CD4-positive, alpha-beta memory T cell (primary cell): Measurements from ENCODE around the gene ACTL10. TPM values are rescaled to one million over a fixed set of nuclear protein-coding genes. Genes with fewer than 3 reads are reported as not detected.

Experiments
- CTCF ChIA-PET: fragments of 350-600 bp; sonication (Branson Sonifier 250); formaldehyde crosslinking; loops from one replicate; lab custom pipeline; 2021; ENCODE audit warnings: inconsistent platforms; ENCODE audit not compliant: partially characterized antibody; lab: Charles Lee
- POLR2A ChIA-PET: fragments of 350-600 bp; sonication (Branson Sonifier 250); formaldehyde crosslinking; loops from one replicate; lab custom pipeline; 2021; ENCODE audit not compliant: partially characterized antibody; lab: Charles Lee
- DNase-seq, 5 donors: peaks; one replicate each; pipeline versions ENCODE4 v3.0.0 to v3.0.0-alpha.2; 2020 to 2022; ENCODE audit warnings: mixed read lengths in 1 of 5
- H3K27ac ChIP-seq: one replicate; pipeline ENCODE4 v1.7.0; 2013; ENCODE audit warnings: low read depth, low read length
- H3K27me3 ChIP-seq: 2 replicates; pipeline ENCODE4 v1.7.0; 2013; ENCODE audit warnings: mild to moderate bottlenecking, low read length, moderate library complexity; ENCODE audit not compliant: insufficient read depth
- H3K36me3 ChIP-seq: 2 replicates; pipeline ENCODE4 v1.7.0; 2013; ENCODE audit warnings: mild to moderate bottlenecking, low read length, moderate library complexity; ENCODE audit not compliant: insufficient read depth
- H3K4me1 ChIP-seq: 2 replicates; pipeline ENCODE4 v1.7.0; 2013; ENCODE audit warnings: mild to moderate bottlenecking, low read length, moderate library complexity; ENCODE audit not compliant: insufficient read depth
- H3K4me3 ChIP-seq, 2 donors: one replicate each; pipeline ENCODE4 v1.7.0; 2013; ENCODE audit warnings: low read length in 2 of 2, mild to moderate bottlenecking in 1 of 2
- H3K9me3 ChIP-seq, 2 donors: one replicate each; pipeline ENCODE4 v1.7.0; 2013; ENCODE audit warnings: low read length in 2 of 2, control low read depth in 1 of 2; ENCODE audit not compliant: control insufficient read depth in 1 of 2
- H3K27ac Mint-ChIP-seq, 7 donors: one replicate each; pipeline ENCODE4 v1.8.0; 2020 to 2021; ENCODE audit warnings: mixed read lengths in 7 of 7, mild to moderate bottlenecking in 6 of 7, inconsistent platforms in 3 of 7, moderate library complexity in 3 of 7
- H3K27me3 Mint-ChIP-seq, 2 donors: one replicate each; pipeline ENCODE4 v1.8.0; 2020 to 2021; ENCODE audit warnings: mixed read lengths in 2 of 2
- H3K36me3 Mint-ChIP-seq, 2 donors: one replicate each; pipeline ENCODE4 v1.8.0; 2020 to 2021; ENCODE audit warnings: mixed read lengths in 2 of 2, inconsistent platforms in 1 of 2, mild to moderate bottlenecking in 1 of 2
- H3K4me1 Mint-ChIP-seq, 4 donors: one replicate each; pipeline ENCODE4 v1.8.0; 2020 to 2021; ENCODE audit warnings: mixed read lengths in 4 of 4, mild to moderate bottlenecking in 1 of 4
- H3K4me3 Mint-ChIP-seq, 8 donors: one replicate each; pipeline ENCODE4 v1.8.0; 2020 to 2021; ENCODE audit warnings: mixed read lengths in 8 of 8, mild to moderate bottlenecking in 7 of 8, moderate library complexity in 6 of 8, inconsistent platforms in 3 of 8
- H3K9me3 Mint-ChIP-seq, 8 donors: one replicate each; pipeline ENCODE4 v1.8.0; 2020 to 2021; ENCODE audit warnings: mixed read lengths in 8 of 8, mild to moderate bottlenecking in 5 of 8, inconsistent platforms in 3 of 8, moderate library complexity in 1 of 8
- intact Hi-C: fragments of 100-400 bp; cut with micrococcal nuclease; formaldehyde crosslinking; loops from one replicate; pipeline ENCODE4 v1.15.1; 2023
- polyA plus RNA-seq, 2 donors: library from polyadenylated mRNA; unstranded; fragments of 300-500 nt; fragmentation: Illumina TruSeq; gene quantifications; one replicate each; pipeline ENCODE4 v1.2.3, GENCODE V29; 2021
- total RNA-seq, 2 experiments: library from RNA; stranded (reverse); gene quantifications; one replicate each; pipeline ENCODE4 v1.2.3, GENCODE V29; 2021

ACTL10 gene
- total and polyA plus RNA-seq, 4 experiments from 2014 or later, result 1.7 to 6.0 (median 5.4) TPM

GRCh38 chr20:33701629-33702450, 35.1 kb downstream of the ACTL10 start:
- Histone ChIP-seq H3K4me3 (no peak overlapping the region), H3K36me3 (no peaks in the 10 kb centered on the region), H3K27ac (no peak overlapping the region), H3K27me3 (no peaks in the 10 kb centered on the region), H3K9me3 (no peaks in the 10 kb centered on the region), H3K4me1 (no peaks in the 10 kb centered on the region)
- intact Hi-C loops, result no loop called here
- peaks cover 0 to 6% of the 10 kb centered on the region in 2 donors for H3K36me3 Mint-ChIP-seq
- CTCF ChIA-PET, result no interaction called here
- peaks cover 0 to 4% (median 0%) of the 10 kb centered on the region in 8 donors for H3K9me3 Mint-ChIP-seq
- POLR2A ChIA-PET, result no interaction called here
- H3K27me3 Mint-ChIP-seq, result no peaks in the 10 kb centered on the region
- H3K27ac Mint-ChIP-seq, result no peak overlapping the region
- DNase-seq, result no peak
- no peak overlapping the region for H3K4me3 Mint-ChIP-seq
- H3K4me1 Mint-ChIP-seq, result no peaks in the 10 kb centered on the region

- Histone ChIP-seq H3K9me3 (no peaks in the 10 kb centered on the region), H3K36me3 (peaks cover 6% of the 10 kb centered on the region), H3K4me3 (no peak overlapping the region), H3K27me3 (no peaks in the 10 kb centered on the region), H3K4me1 (no peaks in the 10 kb centered on the region), H3K27ac (no peak overlapping the region)
- POLR2A ChIA-PET, result no interaction called here
- Mint-ChIP-seq H3K27me3 (no peaks in the 10 kb centered on the region), H3K36me3 (peaks cover 6 to 14% of the 10 kb centered on the region in 2 donors), H3K9me3 (peaks cover 0 to 2% (median 0%) of the 10 kb centered on the region in 8 donors), H3K4me3 (no peak overlapping the region), H3K27ac (peak overlapping the region in 2 of 7 donors; percentile 20 to 25), H3K4me1 (no peaks in the 10 kb centered on the region)
- intact Hi-C loops, result no loop called here
- CTCF ChIA-PET, result no interaction called here
- no peak for DNase-seq
Observed at GRCh38 chr20:33702861-33703260, 36.1 kb downstream of the ACTL10 start.

- no peaks in the 10 kb centered on the region for H3K4me1 ChIP-seq
- POLR2A ChIA-PET, result no interaction called here
- CTCF ChIA-PET, result no interaction called here
- peaks cover 6 to 14% of the 10 kb centered on the region in 2 donors for H3K36me3 Mint-ChIP-seq
- DNase-seq, result no peak
- no peak overlapping the region for H3K27ac ChIP-seq
- H3K9me3 Mint-ChIP-seq, result no peaks in the 10 kb centered on the region
- H3K27me3 Mint-ChIP-seq, result no peaks in the 10 kb centered on the region
- H3K4me1 Mint-ChIP-seq, result no peaks in the 10 kb centered on the region
- H3K27ac Mint-ChIP-seq, result no peak overlapping the region
- intact Hi-C loops, result no loop called here
- peaks cover 6% of the 10 kb centered on the region for H3K36me3 ChIP-seq
- no peak overlapping the region for H3K4me3 ChIP-seq
- H3K27me3 ChIP-seq, result no peaks in the 10 kb centered on the region
- H3K9me3 ChIP-seq, result no peaks in the 10 kb centered on the region
- no peak overlapping the region for H3K4me3 Mint-ChIP-seq
Observed at GRCh38 chr20:33703498-33704137, 36.9 kb downstream of the ACTL10 start.

GRCh38 chr20:33704197-33704924, 37.6 kb downstream of the ACTL10 start:
- H3K4me1 Mint-ChIP-seq, result peaks cover 0 to 3% (median 0%) of the 10 kb centered on the region in 4 donors
- Histone ChIP-seq H3K4me1 (no peaks in the 10 kb centered on the region), H3K9me3 (no peaks in the 10 kb centered on the region), H3K27ac (no peak overlapping the region), H3K4me3 (no peak overlapping the region), H3K36me3 (peaks cover 6% of the 10 kb centered on the region), H3K27me3 (no peaks in the 10 kb centered on the region)
- H3K27me3 Mint-ChIP-seq, result no peaks in the 10 kb centered on the region
- POLR2A ChIA-PET, result no interaction called here
- H3K9me3 Mint-ChIP-seq, result no peaks in the 10 kb centered on the region
- H3K4me3 Mint-ChIP-seq, result no peak overlapping the region
- peak overlapping the region in 1 of 7 donors; percentile 78 for H3K27ac Mint-ChIP-seq
- CTCF ChIA-PET, result interaction anchor here (0.7 kb wide), 1 partner anchor 610 kb away, joined by 3 read pairs; no protein-coding TSS in a partner anchor
- DNase-seq, result no peak
- intact Hi-C loops, result no loop called here
- H3K36me3 Mint-ChIP-seq, result peaks cover 6 to 14% of the 10 kb centered on the region in 2 donors

GRCh38 chr20:33707668-33708067, 40.9 kb downstream of the ACTL10 start:
- Mint-ChIP-seq H3K4me1 (peaks cover 0 to 16% (median 5%) of the 10 kb centered on the region in 4 donors), H3K27me3 (no peaks in the 10 kb centered on the region), H3K4me3 (no peak overlapping the region), H3K27ac (no peak overlapping the region), H3K36me3 (peaks cover 21 to 33% of the 10 kb centered on the region in 2 donors), H3K9me3 (no peaks in the 10 kb centered on the region)
- Histone ChIP-seq H3K27ac (no peak overlapping the region), H3K4me3 (no peak overlapping the region), H3K9me3 (no peaks in the 10 kb centered on the region), H3K36me3 (peaks cover 19% of the 10 kb centered on the region), H3K4me1 (peaks cover 6% of the 10 kb centered on the region), H3K27me3 (no peaks in the 10 kb centered on the region)
- CTCF ChIA-PET, result no interaction called here
- POLR2A ChIA-PET, result no interaction called here
- intact Hi-C loops, result no loop called here
- DNase-seq, result no peak

GRCh38 chr20:33709398-33709797, 42.7 kb downstream of the ACTL10 start:
- Mint-ChIP-seq H3K36me3 (peaks cover 33 to 44% of the 10 kb centered on the region in 2 donors), H3K27ac (peak overlapping the region in 3 of 7 donors; percentile 30 to 62 (median 35)), H3K9me3 (no peaks in the 10 kb centered on the region), H3K4me1 (peaks cover 0 to 18% (median 9%) of the 10 kb centered on the region in 4 donors), H3K27me3 (no peaks in the 10 kb centered on the region), H3K4me3 (no peak overlapping the region)
- peaks cover 35% of the 10 kb centered on the region for H3K36me3 ChIP-seq
- no peaks in the 10 kb centered on the region for H3K27me3 ChIP-seq
- no peaks in the 10 kb centered on the region for H3K9me3 ChIP-seq
- H3K27ac ChIP-seq, result no peak overlapping the region
- no peak overlapping the region for H3K4me3 ChIP-seq
- POLR2A ChIA-PET, result interaction anchor here (1.0 kb wide), 1 partner anchor 11 kb away, joined by 6 read pairs; the partner anchor contains the start of gene PXMP4
- intact Hi-C loops, result no loop called here
- CTCF ChIA-PET, result no interaction called here
- DNase-seq, result no peak
- peaks cover 6% of the 10 kb centered on the region for H3K4me1 ChIP-seq
